OCI-LY3 (cell line): ENCODE measurements around the gene ADAMTS6.

Experiments used
- H2AFZ ChIP-seq: fragments of 200-600, 300-600 bp; shearing (Covaris generic); 2 replicates; pipeline ENCODE4 v1.6.0; 2014; ENCODE audit warnings: antibody characterized with exemption, low read depth, low read length
- H3K27ac ChIP-seq: fragments of 200-600, 300-600 bp; sonication (generic); 2 replicates; pipeline ENCODE4 v1.5.1; 2014; ENCODE audit warnings: mild to moderate bottlenecking, low read length, moderate library complexity, mixed read lengths
- H3K27me3 ChIP-seq: fragments of 200-600, 300-600 bp; sonication (generic); 2 replicates; pipeline ENCODE4 v1.6.1; 2014; ENCODE audit warnings: low read depth, low read length, mixed read lengths
- H3K36me3 ChIP-seq: fragments of 200-600, 300-600 bp; sonication (generic); replicated peaks from 2 replicates; pipeline ENCODE3; 2014; ENCODE audit warnings: low read depth, low read length, mixed read lengths
- H3K4me1 ChIP-seq: fragments of 300-600, 200-600 bp; sonication (generic); 2 replicates; pipeline ENCODE4 v1.6.1; 2014; ENCODE audit warnings: low read length, mixed read lengths
- H3K4me2 ChIP-seq: fragments of 200-600, 300-600 bp; sonication (generic); 2 replicates; pipeline ENCODE4 v1.6.1; 2014; ENCODE audit warnings: low read length, mixed read lengths
- H3K4me3 ChIP-seq: fragments of 300-600, 200-600 bp; sonication (generic); 2 replicates; pipeline ENCODE4 v1.5.1; 2014; ENCODE audit warnings: antibody characterized with exemption, mild to moderate bottlenecking, low read length, moderate library complexity
- H3K79me2 ChIP-seq: fragments of 300-600, 200-600 bp; shearing (Covaris generic); 2 replicates; pipeline ENCODE4 v1.6.1; 2014; ENCODE audit warnings: mild to moderate bottlenecking, low read length, mixed read lengths
- H3K9ac ChIP-seq: fragments of 300-600, 200-600 bp; shearing (Covaris generic); 2 replicates; pipeline ENCODE4 v1.6.0; 2014; ENCODE audit warnings: mild to moderate bottlenecking, low read length, moderate library complexity
- H3K9me3 ChIP-seq: fragments of 200-600, 300-600 bp; shearing (Covaris generic); 2 replicates; pipeline ENCODE4 v1.6.1; 2014; ENCODE audit warnings: low read length, mixed read lengths; ENCODE audit not compliant: insufficient read depth
- H4K20me1 ChIP-seq: fragments of 200-600, 300-600 bp; sonication (generic); 2 replicates; pipeline ENCODE4 v1.6.1; 2016; ENCODE audit warnings: low read length, mixed read lengths; ENCODE audit not compliant: insufficient read depth
- EZH2phosphoT487 ChIP-seq: fragments of 200-600 bp; shearing (Covaris generic); IDR thresholded peaks from 2 replicates; pipeline ENCODE4 v1.6.1; 2018; ENCODE audit warnings: antibody characterized with exemption, mixed run types, low read depth
- TF ChIP-seq, protein P1 (sequence below): fragments of 200-600, 300-600 bp; sonication (generic); IDR thresholded peaks from 2 replicates; pipeline ENCODE4 v1.5.1; 2014; ENCODE audit warnings: antibody characterized with exemption, low read length, low read depth

Gene ADAMTS6, protein sequence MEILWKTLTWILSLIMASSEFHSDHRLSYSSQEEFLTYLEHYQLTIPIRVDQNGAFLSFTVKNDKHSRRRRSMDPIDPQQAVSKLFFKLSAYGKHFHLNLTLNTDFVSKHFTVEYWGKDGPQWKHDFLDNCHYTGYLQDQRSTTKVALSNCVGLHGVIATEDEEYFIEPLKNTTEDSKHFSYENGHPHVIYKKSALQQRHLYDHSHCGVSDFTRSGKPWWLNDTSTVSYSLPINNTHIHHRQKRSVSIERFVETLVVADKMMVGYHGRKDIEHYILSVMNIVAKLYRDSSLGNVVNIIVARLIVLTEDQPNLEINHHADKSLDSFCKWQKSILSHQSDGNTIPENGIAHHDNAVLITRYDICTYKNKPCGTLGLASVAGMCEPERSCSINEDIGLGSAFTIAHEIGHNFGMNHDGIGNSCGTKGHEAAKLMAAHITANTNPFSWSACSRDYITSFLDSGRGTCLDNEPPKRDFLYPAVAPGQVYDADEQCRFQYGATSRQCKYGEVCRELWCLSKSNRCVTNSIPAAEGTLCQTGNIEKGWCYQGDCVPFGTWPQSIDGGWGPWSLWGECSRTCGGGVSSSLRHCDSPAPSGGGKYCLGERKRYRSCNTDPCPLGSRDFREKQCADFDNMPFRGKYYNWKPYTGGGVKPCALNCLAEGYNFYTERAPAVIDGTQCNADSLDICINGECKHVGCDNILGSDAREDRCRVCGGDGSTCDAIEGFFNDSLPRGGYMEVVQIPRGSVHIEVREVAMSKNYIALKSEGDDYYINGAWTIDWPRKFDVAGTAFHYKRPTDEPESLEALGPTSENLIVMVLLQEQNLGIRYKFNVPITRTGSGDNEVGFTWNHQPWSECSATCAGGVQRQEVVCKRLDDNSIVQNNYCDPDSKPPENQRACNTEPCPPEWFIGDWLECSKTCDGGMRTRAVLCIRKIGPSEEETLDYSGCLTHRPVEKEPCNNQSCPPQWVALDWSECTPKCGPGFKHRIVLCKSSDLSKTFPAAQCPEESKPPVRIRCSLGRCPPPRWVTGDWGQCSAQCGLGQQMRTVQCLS (N-terminal part only)

DNA sequence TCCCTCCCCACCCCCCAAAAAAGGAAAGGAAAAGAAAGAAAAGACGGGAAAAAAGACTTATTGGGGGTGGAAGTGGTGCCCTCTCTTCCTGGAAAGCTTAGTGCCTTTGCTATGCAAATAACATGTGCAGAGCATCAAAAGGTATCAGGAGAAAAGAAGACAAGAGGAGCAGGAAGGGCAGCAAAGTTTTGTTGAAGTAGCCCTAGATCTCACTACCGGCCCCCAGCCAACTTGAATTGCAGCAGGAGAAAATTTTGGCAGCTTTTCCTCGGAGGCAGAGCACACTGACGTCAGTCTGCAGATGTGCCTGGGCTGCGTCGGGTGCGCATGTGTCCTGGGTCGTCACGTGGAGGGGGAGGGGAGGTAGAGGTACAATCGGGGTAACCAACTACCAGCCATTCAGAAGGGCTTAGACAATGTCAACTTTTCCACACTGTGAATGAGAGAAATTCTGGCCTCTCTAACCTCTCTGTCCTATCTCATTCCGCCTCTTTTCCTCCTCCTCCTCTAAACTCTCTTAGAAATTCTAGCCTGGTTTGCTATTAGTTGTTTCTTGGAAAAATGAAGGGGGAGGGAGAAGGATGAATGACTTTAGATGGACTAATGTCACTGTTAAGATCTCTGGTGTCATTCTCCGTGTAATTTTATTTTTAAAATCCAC lies at the start of gene ADAMTS6:
Gene ADAMTS6, minus strand, starts transcription at position 286 of the 661 bp plus-strand sequence. CDS start 8,247 bp downstream, outside the sequence.
- Histone ChIP-seq H3K27me3 (no peaks in the 10 kb centered on the region), H4K20me1 (no peaks in the 10 kb centered on the region), H3K9ac (peak within 1 kb of the TSS; percentile 66), H3K79me2 (no peaks in the 10 kb centered on the region), H3K4me1 (peaks cover 14% of the 10 kb centered on the region), H3K36me3 (no peaks in the 10 kb centered on the region), H2AFZ (peak within 1 kb of the TSS; percentile 99), H3K4me2 (peak within 1 kb of the TSS; percentile 93), H3K4me3 (peak within 1 kb of the TSS; percentile 88), H3K9me3 (no peaks in the 10 kb centered on the region), H3K27ac (peak within 1 kb of the TSS; percentile 5; the same call in 1 of the 2 replicates)
- TF ChIP-seq EZH2phosphoT487 = no peak
- TF ChIP-seq, protein P1, sequence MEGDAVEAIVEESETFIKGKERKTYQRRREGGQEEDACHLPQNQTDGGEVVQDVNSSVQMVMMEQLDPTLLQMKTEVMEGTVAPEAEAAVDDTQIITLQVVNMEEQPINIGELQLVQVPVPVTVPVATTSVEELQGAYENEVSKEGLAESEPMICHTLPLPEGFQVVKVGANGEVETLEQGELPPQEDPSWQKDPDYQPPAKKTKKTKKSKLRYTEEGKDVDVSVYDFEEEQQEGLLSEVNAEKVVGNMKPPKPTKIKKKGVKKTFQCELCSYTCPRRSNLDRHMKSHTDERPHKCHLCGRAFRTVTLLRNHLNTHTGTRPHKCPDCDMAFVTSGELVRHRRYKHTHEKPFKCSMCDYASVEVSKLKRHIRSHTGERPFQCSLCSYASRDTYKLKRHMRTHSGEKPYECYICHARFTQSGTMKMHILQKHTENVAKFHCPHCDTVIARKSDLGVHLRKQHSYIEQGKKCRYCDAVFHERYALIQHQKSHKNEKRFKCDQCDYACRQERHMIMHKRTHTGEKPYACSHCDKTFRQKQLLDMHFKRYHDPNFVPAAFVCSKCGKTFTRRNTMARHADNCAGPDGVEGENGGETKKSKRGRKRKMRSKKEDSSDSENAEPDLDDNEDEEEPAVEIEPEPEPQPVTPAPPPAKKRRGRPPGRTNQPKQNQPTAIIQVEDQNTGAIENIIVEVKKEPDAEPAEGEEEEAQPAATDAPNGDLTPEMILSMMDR = no peak

DNA sequence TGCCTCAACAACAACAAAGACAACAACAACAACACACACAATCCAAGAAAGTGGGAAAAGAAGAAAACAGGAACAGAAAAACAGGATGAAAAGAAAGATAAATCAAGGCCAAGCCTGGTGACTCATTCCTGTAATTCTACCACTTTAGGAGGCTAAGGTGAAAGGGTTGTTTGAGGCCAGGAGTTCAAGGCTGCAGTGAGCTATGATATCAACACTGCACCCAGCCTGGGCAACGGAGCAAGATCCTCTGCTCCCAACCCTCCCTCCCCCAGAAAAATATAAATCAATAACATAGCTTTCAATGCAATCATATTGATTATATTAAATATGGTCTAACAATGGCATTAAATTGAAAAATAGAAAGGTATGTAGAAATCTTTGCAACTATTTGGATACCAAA lies 49.2 kb upstream of the ADAMTS6 start:
- Histone ChIP-seq H3K9me3 (no peaks in the 10 kb centered on the region), H3K4me1 (no peaks in the 10 kb centered on the region), H4K20me1 (no peaks in the 10 kb centered on the region), H3K4me3 (no peak overlapping the region), H3K27ac (no peak overlapping the region), H3K79me2 (no peaks in the 10 kb centered on the region), H3K4me2 (no peak overlapping the region), H3K9ac (no peak overlapping the region), H3K27me3 (no peaks in the 10 kb centered on the region), H3K36me3 (no peaks in the 10 kb centered on the region), H2AFZ (no peak overlapping the region)
- TF ChIP-seq, protein P1 = no peak
- no peak for TF ChIP-seq EZH2phosphoT487

DNA sequence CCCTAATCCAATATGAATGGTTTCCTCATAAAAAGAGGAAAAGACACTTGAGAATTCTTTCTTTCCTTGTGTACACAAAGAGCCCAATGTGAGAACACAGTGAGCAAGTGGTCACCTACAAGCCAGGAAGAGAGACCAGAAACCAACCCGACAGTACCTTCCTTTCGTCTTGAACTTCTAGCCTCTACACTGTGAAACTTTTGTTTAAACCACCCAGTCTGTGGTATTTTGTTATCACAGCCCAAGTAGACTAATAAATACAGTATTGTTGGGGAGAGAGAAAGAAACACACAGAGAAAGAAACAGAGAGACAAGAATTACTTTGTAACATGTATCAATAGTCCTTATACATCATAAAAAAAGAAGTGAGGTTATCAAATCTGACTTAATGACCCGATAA lies 44.0 kb upstream of the ADAMTS6 start:
- Histone ChIP-seq H3K9me3 (no peaks in the 10 kb centered on the region), H2AFZ (no peak overlapping the region), H3K36me3 (no peaks in the 10 kb centered on the region), H3K4me2 (no peak overlapping the region), H4K20me1 (no peaks in the 10 kb centered on the region), H3K4me3 (no peak overlapping the region), H3K9ac (no peak overlapping the region), H3K27ac (no peak overlapping the region), H3K79me2 (no peaks in the 10 kb centered on the region), H3K27me3 (no peaks in the 10 kb centered on the region), H3K4me1 (no peaks in the 10 kb centered on the region)
- TF ChIP-seq EZH2phosphoT487 = no peak
- TF ChIP-seq, protein P1 = no peak
